Left renal pelvis (tissue), 4 donors: ENCODE measurements around the gene GRID1. TPM values are rescaled to one million over a fixed set of nuclear protein-coding genes. Genes with fewer than 3 reads are reported as not detected.

ENCODE experiments used
- DNase-seq, 4 donors: peaks; one replicate each; pipeline ENCODE4 v3.0.0-alpha.2; 2013; ENCODE audit warnings: low read depth in 4 of 4, low spot score in 3 of 4
- polyA plus RNA-seq, 4 donors: library from polyadenylated mRNA; unstranded; fragments of 120-200 nt; gene quantifications; one replicate each; pipeline ENCODE4 v1.2.1, GENCODE V29; 2013; ENCODE audit not compliant: insufficient read length in 4 of 4

GRID1 gene
- polyA plus RNA-seq, 4 donors, result 1.6 to 5.4 (median 1.9) TPM

GRCh38 chr10:85622425-85622824, 744.2 kb downstream of the GRID1 start:
- no peak for DNase-seq

GRCh38 chr10:85621562-85621961, 745.0 kb downstream of the GRID1 start:
- no peak for DNase-seq

- no peak for DNase-seq
These were observed 745.8 kb downstream of the GRID1 start for GRCh38 chr10:85620807-85621206.

GRCh38 chr10:85619832-85620231, 746.8 kb downstream of the GRID1 start:
- no peak for DNase-seq

GRCh38 chr10:85618841-85619240, 747.8 kb downstream of the GRID1 start:
- no peak for DNase-seq

- no peak for DNase-seq
These were observed 748.6 kb downstream of the GRID1 start for GRCh38 chr10:85617751-85618546.

GRCh38 chr10:85615556-85615955, 751.0 kb downstream of the GRID1 start:
- DNase-seq, result no peak

- no peak for DNase-seq
These were observed 751.6 kb downstream of the GRID1 start for GRCh38 chr10:85614981-85615380.

GRCh38 chr10:85614566-85614965, 752.0 kb downstream of the GRID1 start:
- no peak for DNase-seq

GRCh38 chr10:85613391-85613790, 753.2 kb downstream of the GRID1 start:
- DNase-seq, result no peak

- no peak for DNase-seq
These were observed 753.8 kb downstream of the GRID1 start for GRCh38 chr10:85612833-85613232.

- DNase-seq, result no peak
These were observed 754.2 kb downstream of the GRID1 start for GRCh38 chr10:85612378-85612775.

GRCh38 chr10:85611746-85612377, 754.7 kb downstream of the GRID1 start:
- no peak for DNase-seq

- DNase-seq, result no peak
These were observed 755.4 kb downstream of the GRID1 start for GRCh38 chr10:85611093-85611740.

- DNase-seq, result no peak
These were observed 756.1 kb downstream of the GRID1 start for GRCh38 chr10:85610381-85611092.

GRCh38 chr10:85609509-85609908, 757.1 kb downstream of the GRID1 start:
- DNase-seq, result no peak

GRCh38 chr10:85608706-85609105, 757.9 kb downstream of the GRID1 start:
- DNase-seq, result no peak

GRCh38 chr10:85607043-85607695, 759.4 kb downstream of the GRID1 start:
- no peak for DNase-seq

- no peak for DNase-seq
These were observed 760.2 kb downstream of the GRID1 start for GRCh38 chr10:85606401-85606800.

- DNase-seq, result no peak
These were observed 761.7 kb downstream of the GRID1 start for GRCh38 chr10:85604884-85605283.
